Glutamatergic neuron (in vitro differentiated cells): ENCODE measurements around the gene HMGXB4. TPM values are rescaled to one million over a fixed set of nuclear protein-coding genes. Genes with fewer than 3 reads are reported as not detected.

Source experiments
- DNase-seq: peaks from one replicate; pipeline ENCODE4 v3.0.0; 2022
- H3K27ac Mint-ChIP-seq: one replicate; pipeline ENCODE4 v1.8.0; 2020; ENCODE audit warnings: mild to moderate bottlenecking, mixed read lengths, inconsistent platforms; ENCODE audit not compliant: unreplicated experiment
- H3K27me3 Mint-ChIP-seq: one replicate; pipeline ENCODE4 v1.8.0; 2020; ENCODE audit warnings: mild to moderate bottlenecking, moderate library complexity, mixed read lengths, inconsistent platforms; ENCODE audit not compliant: unreplicated experiment
- H3K36me3 Mint-ChIP-seq: one replicate; pipeline ENCODE4 v1.8.0; 2020; ENCODE audit warnings: mild to moderate bottlenecking, mixed read lengths, inconsistent platforms; ENCODE audit not compliant: unreplicated experiment
- H3K4me1 Mint-ChIP-seq: one replicate; pipeline ENCODE4 v1.8.0; 2020; ENCODE audit warnings: mild to moderate bottlenecking, low read depth, mixed read lengths, inconsistent platforms; ENCODE audit not compliant: unreplicated experiment
- H3K4me3 Mint-ChIP-seq: one replicate; pipeline ENCODE4 v1.8.0; 2020; ENCODE audit warnings: mild to moderate bottlenecking, mixed read lengths, inconsistent platforms; ENCODE audit not compliant: unreplicated experiment
- H3K9me3 Mint-ChIP-seq: one replicate; pipeline ENCODE4 v1.8.0; 2020; ENCODE audit warnings: mild to moderate bottlenecking, moderate library complexity, mixed read lengths, inconsistent platforms; ENCODE audit not compliant: unreplicated experiment
- total RNA-seq: library from RNA; stranded (reverse); fragmentation: NEBNext Ultra II Directional; extraction: Animal tissue kit (Norgen Biotek cat#: 25700); gene quantifications from one replicate; pipeline ENCODE4 v1.2.1, GENCODE V29; 2021; ENCODE audit not compliant: unreplicated experiment
- TF ChIP-seq, protein P1 (sequence below): fragments of 200-600 bp; sonication (generic); IDR thresholded peaks from one replicate; pipeline ENCODE4 v1.5.0; 2021; ENCODE audit not compliant: partially characterized antibody, unreplicated experiment

HMGXB4 gene
- total RNA-seq, 1 donor from 2014 or later = 14.4 TPM

DNA sequence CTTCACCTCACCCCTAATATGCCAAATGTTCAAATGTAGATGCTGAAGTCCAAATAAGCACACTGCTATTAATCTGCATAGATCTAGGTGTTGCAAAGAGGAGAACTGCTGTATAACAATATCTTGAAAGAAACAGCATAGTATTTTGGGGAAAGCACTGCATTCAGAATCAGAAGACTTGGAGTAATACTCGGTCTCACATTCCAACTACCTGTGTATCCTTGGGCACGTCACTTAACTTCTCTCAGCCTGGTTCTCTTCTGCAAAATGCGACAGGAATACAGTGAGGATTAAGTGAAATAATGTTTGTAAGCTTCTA is 332 bp upstream of the HMGXB4 start:
- peaks cover 7% of the 10 kb centered on the region for H3K4me1 Mint-ChIP-seq
- no peak for DNase-seq
- no peaks in the 10 kb centered on the region for H3K36me3 Mint-ChIP-seq
- TF ChIP-seq, protein P1, sequence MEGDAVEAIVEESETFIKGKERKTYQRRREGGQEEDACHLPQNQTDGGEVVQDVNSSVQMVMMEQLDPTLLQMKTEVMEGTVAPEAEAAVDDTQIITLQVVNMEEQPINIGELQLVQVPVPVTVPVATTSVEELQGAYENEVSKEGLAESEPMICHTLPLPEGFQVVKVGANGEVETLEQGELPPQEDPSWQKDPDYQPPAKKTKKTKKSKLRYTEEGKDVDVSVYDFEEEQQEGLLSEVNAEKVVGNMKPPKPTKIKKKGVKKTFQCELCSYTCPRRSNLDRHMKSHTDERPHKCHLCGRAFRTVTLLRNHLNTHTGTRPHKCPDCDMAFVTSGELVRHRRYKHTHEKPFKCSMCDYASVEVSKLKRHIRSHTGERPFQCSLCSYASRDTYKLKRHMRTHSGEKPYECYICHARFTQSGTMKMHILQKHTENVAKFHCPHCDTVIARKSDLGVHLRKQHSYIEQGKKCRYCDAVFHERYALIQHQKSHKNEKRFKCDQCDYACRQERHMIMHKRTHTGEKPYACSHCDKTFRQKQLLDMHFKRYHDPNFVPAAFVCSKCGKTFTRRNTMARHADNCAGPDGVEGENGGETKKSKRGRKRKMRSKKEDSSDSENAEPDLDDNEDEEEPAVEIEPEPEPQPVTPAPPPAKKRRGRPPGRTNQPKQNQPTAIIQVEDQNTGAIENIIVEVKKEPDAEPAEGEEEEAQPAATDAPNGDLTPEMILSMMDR = no peak
- H3K27ac Mint-ChIP-seq = peak overlapping the region; percentile 70
- H3K4me3 Mint-ChIP-seq = peak overlapping the region; percentile 89
- H3K27me3 Mint-ChIP-seq = no peaks in the 10 kb centered on the region
- peaks cover 4% of the 10 kb centered on the region for H3K9me3 Mint-ChIP-seq

DNA sequence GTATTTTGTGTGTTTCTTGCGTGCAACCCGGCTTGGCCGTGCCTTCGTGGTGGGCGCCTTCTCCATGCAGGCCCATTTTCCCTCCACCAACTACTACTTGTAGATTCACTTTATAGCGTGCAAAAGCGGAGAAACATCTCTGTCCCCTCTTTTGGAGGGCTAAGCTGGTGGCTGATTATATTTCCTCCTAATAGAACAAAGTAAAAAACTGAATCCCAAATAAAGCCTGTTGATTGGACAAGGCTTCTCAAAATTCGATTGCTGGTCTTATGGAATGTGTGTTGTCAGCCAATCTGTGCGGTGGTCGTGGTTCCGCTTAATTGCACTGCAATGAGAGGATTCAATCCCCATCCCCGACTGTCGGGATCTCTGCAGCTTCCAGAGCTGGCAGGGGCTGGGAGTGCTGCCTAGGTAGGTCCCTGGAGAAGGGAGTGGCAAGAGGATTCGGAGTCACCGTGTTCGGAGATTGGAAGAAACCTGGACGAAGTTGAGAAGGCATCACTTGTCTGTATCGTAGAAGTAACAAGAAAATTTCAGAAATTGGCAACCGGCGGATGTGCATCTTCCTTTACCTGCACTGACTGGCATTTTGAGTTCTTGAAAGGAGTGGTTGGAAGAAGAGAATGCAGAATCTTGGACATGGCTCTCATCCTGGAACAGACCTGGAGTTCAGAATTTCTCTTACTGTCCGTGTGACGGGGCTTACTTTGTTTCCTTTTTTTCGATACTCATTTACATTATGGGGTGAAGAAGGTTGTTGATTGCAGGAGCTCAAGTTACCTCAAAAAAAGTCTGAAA is 1.1 kb downstream of the HMGXB4 start:
- Mint-ChIP-seq H3K27me3 (no peaks in the 10 kb centered on the region), H3K4me3 (peak overlapping the region; percentile 94), H3K36me3 (no peaks in the 10 kb centered on the region), H3K27ac (peak overlapping the region; percentile 87), H3K4me1 (peaks cover 7% of the 10 kb centered on the region), H3K9me3 (peaks cover 4% of the 10 kb centered on the region)
- DNase-seq = no peak
- TF ChIP-seq, protein P1 = no peak

DNA sequence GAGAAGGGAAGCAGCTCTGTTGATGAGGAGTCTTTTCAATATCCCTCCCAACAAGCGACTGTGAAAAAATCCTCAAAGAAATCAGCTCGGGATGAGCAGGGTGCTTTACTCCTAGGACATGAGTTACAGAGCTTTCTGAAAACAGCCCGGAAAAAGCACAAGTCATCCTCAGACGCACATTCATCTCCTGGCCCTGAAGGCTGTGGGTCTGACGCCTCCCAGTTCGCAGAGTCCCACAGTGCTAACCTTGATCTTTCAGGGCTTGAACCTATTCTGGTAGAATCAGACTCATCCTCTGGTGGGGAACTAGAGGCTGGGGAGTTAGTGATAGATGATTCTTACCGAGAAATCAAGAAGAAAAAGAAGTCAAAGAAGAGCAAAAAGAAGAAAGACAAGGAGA is 7.7 kb downstream of the HMGXB4 start:
- no peaks in the 10 kb centered on the region for H3K9me3 Mint-ChIP-seq
- TF ChIP-seq, protein P1 = no peak
- no peak for DNase-seq
- H3K36me3 Mint-ChIP-seq = no peaks in the 10 kb centered on the region
- H3K4me3 Mint-ChIP-seq = no peak overlapping the region
- H3K27ac Mint-ChIP-seq = peak overlapping the region; percentile 66
- no peaks in the 10 kb centered on the region for H3K27me3 Mint-ChIP-seq
- peaks cover 3% of the 10 kb centered on the region for H3K4me1 Mint-ChIP-seq

DNA sequence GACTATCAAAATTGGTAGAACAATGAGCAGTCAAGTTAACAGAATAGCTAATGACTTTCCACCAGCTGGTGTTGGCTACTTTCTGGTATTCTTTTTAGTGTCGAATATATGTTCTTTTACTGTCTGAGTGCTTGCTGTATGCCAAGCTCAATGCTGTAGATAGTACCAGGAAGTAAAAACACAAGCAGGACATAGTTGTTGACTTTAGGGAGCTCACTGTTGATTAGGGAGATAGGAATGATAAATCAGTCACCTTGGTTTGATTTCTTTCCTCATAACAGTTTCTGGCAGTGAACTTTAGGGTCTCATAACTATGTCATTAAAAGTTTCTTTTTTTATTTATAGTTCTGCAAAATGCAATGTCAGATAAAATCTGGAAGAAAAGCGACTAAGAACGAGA is 9.0 kb downstream of the HMGXB4 start:
- H3K36me3 Mint-ChIP-seq = no peaks in the 10 kb centered on the region
- H3K4me3 Mint-ChIP-seq = no peak overlapping the region
- H3K27me3 Mint-ChIP-seq = no peaks in the 10 kb centered on the region
- peaks cover 3% of the 10 kb centered on the region for H3K4me1 Mint-ChIP-seq
- no peak overlapping the region for H3K27ac Mint-ChIP-seq
- TF ChIP-seq, protein P1 = no peak
- no peak for DNase-seq
- H3K9me3 Mint-ChIP-seq = no peaks in the 10 kb centered on the region

DNA sequence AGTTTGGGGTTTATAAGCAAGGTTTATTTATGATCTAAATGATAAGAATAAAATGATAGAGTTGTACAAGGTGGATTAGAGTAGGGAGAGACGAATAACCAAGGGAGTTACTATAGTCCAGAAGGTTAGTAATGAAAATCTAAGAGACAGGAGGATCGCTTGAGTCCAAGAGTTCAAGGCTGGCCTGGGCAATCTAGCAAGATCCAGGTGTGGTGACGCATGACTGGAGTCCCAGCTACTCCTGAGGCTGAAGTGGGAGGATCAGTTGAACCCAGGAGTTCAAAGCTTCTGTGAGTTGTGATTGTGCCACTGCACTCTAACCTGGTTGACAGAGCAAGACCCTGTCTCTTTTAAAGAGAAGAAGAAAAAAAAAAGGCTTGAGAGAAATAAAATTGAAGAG is 12.3 kb downstream of the HMGXB4 start:
- DNase-seq = no peak
- Mint-ChIP-seq H3K4me3 (no peak overlapping the region), H3K4me1 (peaks cover 3% of the 10 kb centered on the region), H3K36me3 (no peaks in the 10 kb centered on the region), H3K9me3 (no peaks in the 10 kb centered on the region), H3K27ac (no peak overlapping the region), H3K27me3 (peaks cover 1% of the 10 kb centered on the region)
- TF ChIP-seq, protein P1 = no peak
